Upper lobe of left lung (tissue), 4 donors: Measurements from ENCODE around the gene KDM5C.

Source experiments
- CTCF ChIP-seq, 6 experiments: fragments of 450-650 bp in 4 of 6; fragments of 200-600 bp in 2 of 6; sonication (generic) in 2 of 6; IDR thresholded peaks; one replicate each; pipeline ENCODE4 v1.5.1; 2016 to 2019; ENCODE audit warnings: antibody characterized with exemption in 6 of 6
- EP300 ChIP-seq, 4 donors: sonication (generic); formaldehyde crosslinking; IDR thresholded peaks; one replicate each; pipeline ENCODE4 v1.5.1; 2017; ENCODE audit warnings: antibody characterized with exemption in 4 of 4, control low read depth in 2 of 4
- POLR2A ChIP-seq, 4 donors: fragments of 450-650 bp; IDR thresholded peaks; one replicate each; pipeline ENCODE4 v1.5.1; 2016 to 2017; ENCODE audit warnings: antibody characterized with exemption in 4 of 4, mild to moderate bottlenecking in 2 of 4
- POLR2AphosphoS5 ChIP-seq, 2 donors: sonication (generic); formaldehyde crosslinking; IDR thresholded peaks; one replicate each; pipeline ENCODE4 v1.5.1; 2017; ENCODE audit warnings: antibody characterized with exemption in 2 of 2

GRCh38 chrX:53260836-53261235 lies 35.8 kb upstream of the KDM5C start:
- TF ChIP-seq CTCF (IDR thresholded peaks at IDR 0.05) (no peak), POLR2A (IDR thresholded peaks at IDR 0.05) (no peak), EP300 (IDR thresholded peaks at IDR 0.05) (no peak), POLR2AphosphoS5 (IDR thresholded peaks at IDR 0.05) (no peak)
